ENCODE results near the gene IZUMO1.

GRCh38 chr19:48741129-48741999 lies 5.3 kb downstream of the IZUMO1 start:
- TF ChIP-seq PATZ1 (CRISPR knock-in tag; IDR thresholded peaks at IDR 0.05; ENCODE audit: borderline replicate concordance) = no peak
- TF ChIP-seq ZFP30 (CRISPR knock-in tag; IDR thresholded peaks at IDR 0.05) = no peak
- TF ChIP-seq CREB5 (CRISPR knock-in tag; IDR thresholded peaks at IDR 0.05; ENCODE audit: low read depth) = no peak
- no peak for TF ChIP-seq CSDC2 (CRISPR knock-in tag; IDR thresholded peaks at IDR 0.05)

All from SK-N-SH treated with all-trans-retinoic acid at 6 μM for 48 hours (cell line).